Activated T-helper 1 cell treated with anti-CD3 and anti-CD28 coated beads, Interleukin-12 subunit alpha, Interleukin-12 subunit beta, Interleukin-2, Interleukin-4 antibody, amounts not matched to agents 30 ng/mL and 10 ng/mL and 1 ng/mL, durations not matched to agents 14 hours and 24 hours and 36 hours (primary cell): ENCODE results near the gene KCTD19. TPM values are rescaled to one million over a fixed set of nuclear protein-coding genes. Genes with fewer than 3 reads are reported as not detected.

Source experiments
- DNase-seq: peaks from one replicate; pipeline ENCODE4 v3.0.0; 2021; ENCODE audit warnings: low spot score
- H3K27ac Mint-ChIP-seq: one replicate; pipeline ENCODE4 v1.8.0; 2021; ENCODE audit warnings: mild to moderate bottlenecking, mixed read lengths
- H3K27me3 Mint-ChIP-seq: one replicate; pipeline ENCODE4 v1.8.0; 2022; ENCODE audit warnings: mild to moderate bottlenecking, moderate library complexity, mixed read lengths; ENCODE audit not compliant: insufficient read depth
- H3K36me3 Mint-ChIP-seq: one replicate; pipeline ENCODE4 v1.8.0; 2021; ENCODE audit warnings: low read depth, mixed read lengths
- H3K4me1 Mint-ChIP-seq: one replicate; pipeline ENCODE4 v1.8.0; 2021; ENCODE audit warnings: low read depth, mixed read lengths
- H3K4me3 Mint-ChIP-seq: one replicate; pipeline ENCODE4 v1.8.0; 2021; ENCODE audit warnings: mild to moderate bottlenecking, moderate library complexity, mixed read lengths
- H3K9me3 Mint-ChIP-seq: one replicate; pipeline ENCODE4 v1.8.0; 2021; ENCODE audit warnings: mixed read lengths
- intact Hi-C: fragments of 100-400 bp; cut with micrococcal nuclease; formaldehyde crosslinking; loops from one replicate; pipeline ENCODE4 v1.15.1; 2024
- total RNA-seq: library from RNA; stranded (reverse); gene quantifications from 2 replicates; pipeline ENCODE4 v1.2.3, GENCODE V29; 2022

The KCTD19 gene
- total RNA-seq, 1 donor from 2014 or later: 0.62 TPM

DNA sequence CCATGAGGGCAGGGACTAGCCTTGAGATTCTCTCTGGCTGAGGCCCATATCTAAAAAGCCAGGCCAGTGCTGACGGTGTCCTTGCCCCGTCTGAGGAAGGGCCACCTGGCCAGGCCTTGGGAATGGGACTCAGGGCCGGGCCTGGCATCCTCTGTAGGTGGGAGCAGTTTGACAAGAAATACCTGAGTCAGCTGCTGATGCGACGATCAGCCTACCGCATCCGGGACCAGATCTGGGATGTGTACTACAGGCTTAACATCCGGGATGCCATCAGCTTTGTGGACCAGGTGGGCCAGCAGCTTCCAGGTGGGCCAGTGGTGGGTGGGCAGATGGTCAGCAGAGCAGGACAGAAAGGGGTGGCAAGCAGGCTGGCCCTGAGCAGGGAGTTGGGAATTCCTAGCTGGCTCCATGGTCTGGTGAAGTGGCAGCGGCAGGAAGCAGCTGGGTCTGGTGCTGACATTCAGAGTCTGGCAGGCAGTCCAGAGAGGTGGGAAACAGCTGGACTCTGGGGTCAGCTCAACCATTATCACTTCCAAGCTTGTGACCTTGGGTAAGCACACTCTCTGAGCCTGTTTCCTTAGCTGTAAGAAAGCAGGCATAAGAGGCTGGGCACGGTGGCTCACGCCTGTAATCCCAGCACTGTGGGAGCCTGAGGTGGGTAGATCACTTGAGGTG lies 68.2 kb downstream of the KCTD19 start:
- no peak overlapping the region for H3K27ac Mint-ChIP-seq
- H3K4me1 Mint-ChIP-seq: no peaks in the 10 kb centered on the region
- no peaks in the 10 kb centered on the region for H3K9me3 Mint-ChIP-seq
- H3K36me3 Mint-ChIP-seq: no peaks in the 10 kb centered on the region
- peaks cover 5% of the 10 kb centered on the region for H3K27me3 Mint-ChIP-seq
- intact Hi-C loops: no loop called here
- H3K4me3 Mint-ChIP-seq: no peak overlapping the region
- DNase-seq: no peak

GRCh38 chr16:67257486-67258160 lies 68.9 kb downstream of the KCTD19 start:
- no peak for DNase-seq
- Mint-ChIP-seq H3K4me1 (no peaks in the 10 kb centered on the region), H3K9me3 (no peaks in the 10 kb centered on the region), H3K27ac (no peak overlapping the region), H3K27me3 (peaks cover 3% of the 10 kb centered on the region), H3K4me3 (no peak overlapping the region), H3K36me3 (no peaks in the 10 kb centered on the region)
- intact Hi-C loops: no loop called here

GRCh38 chr16:67256701-67257230 lies 69.8 kb downstream of the KCTD19 start:
- DNase-seq: no peak
- H3K9me3 Mint-ChIP-seq: no peaks in the 10 kb centered on the region
- H3K4me3 Mint-ChIP-seq: no peak overlapping the region
- no peaks in the 10 kb centered on the region for H3K36me3 Mint-ChIP-seq
- H3K4me1 Mint-ChIP-seq: no peaks in the 10 kb centered on the region
- intact Hi-C loops: no loop called here
- peaks cover 3% of the 10 kb centered on the region for H3K27me3 Mint-ChIP-seq
- H3K27ac Mint-ChIP-seq: no peak overlapping the region

- Mint-ChIP-seq H3K9me3 (no peaks in the 10 kb centered on the region), H3K27me3 (peaks cover 3% of the 10 kb centered on the region), H3K27ac (no peak overlapping the region), H3K4me1 (no peaks in the 10 kb centered on the region), H3K4me3 (no peak overlapping the region), H3K36me3 (no peaks in the 10 kb centered on the region)
- intact Hi-C loops: no loop called here
- DNase-seq: no peak
Observed at GRCh38 chr16:67255553-67256221, 70.9 kb downstream of the KCTD19 start.

GRCh38 chr16:67254801-67255552 lies 71.6 kb downstream of the KCTD19 start:
- DNase-seq: no peak
- Mint-ChIP-seq H3K4me3 (no peak overlapping the region), H3K9me3 (no peaks in the 10 kb centered on the region), H3K4me1 (peaks cover 4% of the 10 kb centered on the region), H3K27ac (no peak overlapping the region), H3K27me3 (peaks cover 2% of the 10 kb centered on the region), H3K36me3 (no peaks in the 10 kb centered on the region)
- intact Hi-C loops: no loop called here

DNA sequence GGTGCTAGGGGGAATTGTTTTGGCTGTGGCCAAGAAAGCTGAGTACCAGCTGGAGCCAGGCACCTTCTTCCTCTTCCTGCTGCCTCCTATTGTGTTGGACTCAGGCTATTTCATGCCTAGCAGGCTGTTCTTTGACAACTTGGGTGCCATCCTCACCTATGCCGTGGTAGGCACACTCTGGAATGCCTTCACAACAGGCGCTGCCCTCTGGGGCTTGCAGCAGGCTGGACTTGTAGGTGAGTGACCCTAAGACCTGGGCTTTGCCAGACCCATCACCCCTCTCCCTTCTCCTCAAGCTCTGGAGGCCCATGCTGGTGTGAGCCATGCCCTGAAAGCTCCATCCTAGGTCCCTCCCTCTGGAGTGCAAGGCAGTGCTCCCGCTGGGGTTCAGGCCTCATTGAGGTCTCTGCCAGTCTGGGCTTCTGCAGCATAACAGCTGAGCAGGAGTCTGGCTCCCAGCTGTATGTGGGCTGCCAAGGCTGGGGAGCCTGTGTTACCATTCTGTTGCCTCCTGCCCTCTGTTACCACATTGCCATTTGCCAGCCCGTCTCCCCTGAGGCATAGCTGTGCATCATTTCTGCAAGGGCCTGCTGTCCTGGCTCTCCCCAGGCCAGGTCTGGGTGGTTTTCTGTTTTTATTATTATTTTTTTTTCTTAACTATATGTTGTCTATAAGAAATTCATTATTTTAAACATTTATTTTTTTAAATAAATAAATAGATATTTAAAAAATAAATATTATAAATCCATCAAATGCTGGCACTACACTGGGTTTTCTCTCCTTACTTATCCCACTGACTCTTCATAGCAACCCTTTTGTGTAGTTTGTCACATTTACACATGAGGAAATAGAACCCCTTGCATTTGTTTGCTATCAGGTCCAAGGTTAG lies 73.7 kb downstream of the KCTD19 start:
- no peaks in the 10 kb centered on the region for H3K9me3 Mint-ChIP-seq
- no peak overlapping the region for H3K27ac Mint-ChIP-seq
- intact Hi-C loops: no loop called here
- H3K27me3 Mint-ChIP-seq: peaks cover 6% of the 10 kb centered on the region
- H3K4me1 Mint-ChIP-seq: peaks cover 20% of the 10 kb centered on the region
- H3K36me3 Mint-ChIP-seq: no peaks in the 10 kb centered on the region
- no peak overlapping the region for H3K4me3 Mint-ChIP-seq
- DNase-seq: no peak

GRCh38 chr16:67250045-67250327 lies 76.6 kb downstream of the KCTD19 start:
- Mint-ChIP-seq H3K27ac (peak overlapping the region; percentile 65), H3K27me3 (peaks cover 6% of the 10 kb centered on the region), H3K4me1 (peaks cover 30% of the 10 kb centered on the region)

DNA sequence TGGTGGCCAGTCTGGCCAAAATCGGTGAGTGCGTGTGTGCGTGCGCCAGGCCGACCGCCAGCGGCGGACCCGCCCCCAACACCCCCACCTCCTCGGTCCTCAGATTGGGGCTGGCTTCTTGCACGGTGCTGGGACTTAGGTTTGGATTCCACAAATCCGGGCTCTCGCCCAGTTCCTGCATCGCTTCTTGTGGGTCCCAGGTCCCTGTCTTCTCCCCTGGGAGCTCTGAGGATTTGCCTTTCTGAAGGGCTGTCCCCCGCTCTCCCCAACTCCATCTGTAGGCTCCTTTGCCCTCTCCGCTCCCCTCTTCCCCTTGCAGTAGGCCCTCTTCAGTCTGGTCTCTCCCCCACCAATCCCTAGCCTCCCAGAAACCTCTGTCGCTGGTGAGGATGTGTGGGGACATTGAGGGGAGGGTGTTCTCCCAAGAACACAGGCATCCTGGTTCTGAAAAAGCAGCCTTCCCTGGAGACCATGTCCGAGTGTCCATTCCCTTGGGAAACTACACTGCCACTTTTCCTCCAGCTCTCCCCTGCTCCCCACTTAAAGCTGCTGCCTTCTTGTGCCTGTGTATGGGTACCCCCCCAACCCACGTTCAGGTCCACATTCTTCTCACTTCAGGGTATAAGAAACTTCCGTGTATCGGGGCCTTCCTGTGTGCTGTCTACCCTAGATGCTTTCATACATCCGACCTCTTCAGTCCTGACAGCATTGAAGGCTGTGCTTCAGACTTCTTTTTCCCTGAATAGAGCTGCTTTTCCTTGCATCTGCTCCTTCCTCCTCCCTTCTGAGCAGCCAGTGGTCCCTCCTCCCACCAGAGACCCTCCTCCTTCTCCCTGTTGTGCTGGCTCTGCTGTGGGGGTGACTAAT lies 77.1 kb downstream of the KCTD19 start:
- no peak for DNase-seq
- peaks cover 6% of the 10 kb centered on the region for H3K27me3 Mint-ChIP-seq
- H3K4me3 Mint-ChIP-seq: peak overlapping the region; percentile 78
- H3K36me3 Mint-ChIP-seq: no peaks in the 10 kb centered on the region
- peaks cover 36% of the 10 kb centered on the region for H3K4me1 Mint-ChIP-seq
- intact Hi-C loops: loop anchor here (5.0 to 10.0 kb wide), 4 partner anchors 222 to 1075 kb away; partner anchors contain the start of genes CBFB, CTCF and NFATC3
- H3K27ac Mint-ChIP-seq: peak overlapping the region; percentile 65
- no peaks in the 10 kb centered on the region for H3K9me3 Mint-ChIP-seq

More at GRCh38 chr16:67250045-67250327, 76.6 kb downstream of the KCTD19 start:
- Mint-ChIP-seq H3K9me3 (no peaks in the 10 kb centered on the region), H3K4me3 (peak overlapping the region; percentile 78), H3K36me3 (no peaks in the 10 kb centered on the region)
- DNase-seq: no peak
- intact Hi-C loops: no loop called here

- no peaks in the 10 kb centered on the region for H3K9me3 Mint-ChIP-seq
- intact Hi-C loops: loop anchor here (1.0 to 10.0 kb wide), 5 partner anchors 221 to 1076 kb away; partner anchors contain the start of genes CBFB, CTCF and NFATC3
- H3K36me3 Mint-ChIP-seq: no peaks in the 10 kb centered on the region
- H3K4me1 Mint-ChIP-seq: peaks cover 44% of the 10 kb centered on the region
- peak within 1 kb of the TSS; percentile 87 for H3K27ac Mint-ChIP-seq
- peaks cover 6% of the 10 kb centered on the region for H3K27me3 Mint-ChIP-seq
- peak; percentile 40 for DNase-seq
- H3K4me3 Mint-ChIP-seq: peak within 1 kb of the TSS; percentile 85
Observed at GRCh38 chr16:67248401-67249177, 78.0 kb downstream of the KCTD19 start, which contains the start of gene SLC9A5. Gene SLC9A5, plus strand, starts transcription at chr16:67248979. Its CDS starts 36 bp downstream, at chr16:67249015.

- DNase-seq: no peak
- H3K9me3 Mint-ChIP-seq: no peaks in the 10 kb centered on the region
- H3K4me3 Mint-ChIP-seq: peak overlapping the region; percentile 85
- peaks cover 6% of the 10 kb centered on the region for H3K27me3 Mint-ChIP-seq
- H3K27ac Mint-ChIP-seq: peak overlapping the region; percentile 87
- peaks cover 48% of the 10 kb centered on the region for H3K4me1 Mint-ChIP-seq
- intact Hi-C loops: loop anchor here (1.0 to 10.0 kb wide), 5 partner anchors 221 to 1077 kb away; partner anchors contain the start of genes CBFB, CTCF and NFATC3
- no peaks in the 10 kb centered on the region for H3K36me3 Mint-ChIP-seq
Observed at GRCh38 chr16:67248073-67248400, 78.5 kb downstream of the KCTD19 start.
